ENCODE data around the gene PGAM5.
"Not testable (repeated sequence)": the region's sequence is repeated elsewhere in the genome, so short reads cannot be mapped to it uniquely, and the experiment has no call there.

PGAM5 gene

DNA sequence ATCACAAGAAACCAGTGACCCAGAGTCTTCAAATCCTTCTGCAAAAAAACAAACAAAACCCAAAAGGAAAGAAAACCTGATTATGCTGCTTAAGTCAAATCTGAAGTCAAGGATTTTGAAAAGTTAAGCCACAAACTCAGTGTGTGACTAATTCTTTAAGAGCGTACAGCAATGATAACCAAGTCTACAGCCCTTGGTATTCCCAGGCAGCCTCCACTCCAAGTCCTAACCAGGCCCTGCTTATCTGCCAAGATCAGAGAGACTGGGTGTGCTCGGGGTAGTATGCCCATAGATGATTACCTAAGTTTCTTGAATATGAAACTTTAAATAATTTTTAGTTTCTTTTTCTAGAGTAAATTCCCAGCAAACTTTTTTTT lies 13.1 kb downstream of the PGAM5 start:
- DNase-seq = no peak

- DNase-seq = no peak
Measured at GRCh38 chr12:132724506-132725241, 14.0 kb downstream of the PGAM5 start.

DNA sequence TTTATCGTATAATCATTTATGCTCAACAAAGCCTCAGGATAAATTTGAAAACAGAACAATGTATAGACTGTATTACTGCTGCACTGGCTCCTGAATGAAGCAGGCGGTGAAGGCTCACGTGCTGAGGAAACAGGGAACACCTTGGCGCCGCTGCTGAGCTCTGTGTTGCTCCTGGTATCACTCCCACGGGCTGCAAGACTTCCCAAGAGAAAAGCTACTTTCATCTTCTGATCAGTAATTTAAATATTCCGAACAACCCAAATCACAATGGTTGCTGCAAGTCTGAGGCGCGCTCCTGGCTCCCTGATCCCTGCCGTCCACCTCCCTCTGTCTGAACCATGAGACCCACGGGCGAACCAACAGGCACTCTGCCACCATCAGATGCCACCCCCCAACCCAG lies 15.7 kb downstream of the PGAM5 start:
- no peak for DNase-seq

- no peak for DNase-seq
Measured at GRCh38 chr12:132727091-132727794, 16.6 kb downstream of the PGAM5 start.

DNA sequence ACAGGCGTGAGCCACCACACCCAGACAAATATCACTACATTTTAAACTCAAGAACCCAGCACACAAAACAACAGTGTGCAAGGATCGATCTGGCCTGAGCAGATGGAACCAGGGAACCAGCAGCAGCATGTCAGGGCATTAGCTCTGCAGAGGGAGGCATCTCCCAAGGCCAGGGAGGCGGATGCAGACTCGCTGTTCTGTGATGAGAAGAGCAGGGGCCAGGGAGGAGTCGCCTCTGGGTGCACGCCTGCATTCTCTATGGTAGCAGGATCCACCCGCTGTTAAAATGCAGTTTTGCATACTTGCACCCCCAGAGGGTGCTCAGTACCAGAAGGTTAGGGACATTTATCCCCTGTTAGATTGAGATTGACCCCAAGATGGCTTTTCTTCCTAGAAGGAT lies 17.9 kb downstream of the PGAM5 start:
- no peak for DNase-seq

DNA sequence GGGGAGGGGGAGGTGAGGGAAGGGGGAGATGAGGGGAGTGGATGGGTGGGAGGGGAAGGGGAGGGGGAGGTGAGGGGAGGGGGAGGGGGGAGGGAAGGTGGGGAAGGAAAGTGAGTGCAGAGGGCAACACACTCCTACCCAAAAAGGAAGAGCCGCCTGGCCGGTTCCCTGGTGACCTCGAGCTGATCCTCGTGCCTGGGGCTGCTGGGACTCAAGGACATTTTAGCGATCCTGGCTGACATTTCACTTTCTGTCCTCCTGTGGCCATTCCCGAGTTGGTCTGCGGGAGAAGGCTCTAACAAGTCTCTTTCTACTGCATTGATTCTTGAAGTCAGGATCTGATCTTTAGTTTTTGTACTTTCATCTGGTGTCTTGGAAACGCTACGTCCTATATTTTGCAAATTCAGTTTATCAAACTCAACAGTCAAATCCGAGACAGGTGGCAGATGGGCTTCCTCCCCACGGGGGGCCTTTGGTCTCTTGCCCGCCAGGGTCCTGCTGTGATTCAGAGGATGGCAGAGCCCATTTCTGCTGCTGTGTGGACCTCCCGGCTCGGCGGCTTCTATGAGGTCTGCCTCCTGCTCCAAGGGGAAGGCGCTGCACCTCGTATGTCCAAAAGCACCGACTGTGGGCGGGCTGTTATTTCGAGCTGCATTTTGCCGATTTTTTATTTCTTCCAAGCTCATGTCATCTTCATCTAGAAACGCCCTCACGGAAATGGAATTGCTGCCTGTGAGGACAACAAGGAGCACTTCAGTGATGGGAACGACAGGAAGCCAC lies 19.1 kb downstream of the PGAM5 start:
- no peak for DNase-seq

- DNase-seq = no peak
Measured at GRCh38 chr12:132730353-132730752, 19.7 kb downstream of the PGAM5 start.

GRCh38 chr12:132731574-132731973 lies 20.9 kb downstream of the PGAM5 start:
- DNase-seq = no peak

- DNase-seq = no peak
Measured at GRCh38 chr12:132734206-132734605, 23.6 kb downstream of the PGAM5 start.

DNA sequence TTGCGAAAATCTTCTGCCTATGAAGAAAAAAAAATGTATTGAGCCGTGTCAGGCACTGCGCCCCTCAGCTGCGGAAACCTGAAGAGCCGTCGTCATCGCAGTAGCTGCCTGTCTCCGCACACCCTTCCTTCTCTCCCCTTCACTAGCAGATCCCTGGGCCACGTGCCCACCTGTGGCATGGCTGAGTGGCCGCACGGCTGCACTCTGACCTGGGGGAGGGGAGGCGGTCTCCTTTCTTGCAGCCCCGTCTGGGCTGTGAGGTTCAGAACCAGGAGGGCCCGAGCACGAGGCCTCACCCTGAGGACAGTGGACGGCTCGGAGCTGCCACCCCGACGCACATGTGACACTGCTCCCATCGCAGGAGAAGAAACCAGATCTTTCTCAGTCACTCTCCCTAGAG lies 24.9 kb downstream of the PGAM5 start:
- DNase-seq = no peak

- no peak for DNase-seq
Measured at GRCh38 chr12:132736378-132736777, 25.7 kb downstream of the PGAM5 start.

- DNase-seq = no peak
Measured at GRCh38 chr12:132736913-132737312, 26.3 kb downstream of the PGAM5 start.

- DNase-seq = no peak
Measured at GRCh38 chr12:132739600-132740312, 29.1 kb downstream of the PGAM5 start.

- no peak for DNase-seq
Measured at GRCh38 chr12:132740313-132740646, 29.6 kb downstream of the PGAM5 start.

- DNase-seq = no peak
Measured at GRCh38 chr12:132740652-132741051, 30.0 kb downstream of the PGAM5 start.

DNA sequence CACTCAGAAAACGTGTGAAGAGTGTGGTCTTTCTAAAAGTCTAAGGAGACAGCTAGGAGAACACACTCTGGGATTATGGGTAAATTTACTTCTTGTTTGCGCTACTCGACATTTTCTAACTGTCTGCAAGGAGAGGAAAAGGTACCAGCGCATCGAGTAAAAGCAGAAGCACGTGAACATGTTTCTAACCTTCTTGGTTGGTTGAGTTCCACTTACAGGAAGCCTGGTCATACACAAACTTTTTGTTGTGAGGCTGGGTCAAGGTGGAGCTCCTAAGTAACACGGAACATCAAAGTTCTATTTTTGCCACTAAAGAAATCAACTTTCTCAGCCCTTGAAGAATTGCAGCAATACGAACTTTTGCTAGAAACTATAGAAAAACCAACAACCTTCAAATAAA lies 31.0 kb downstream of the PGAM5 start:
- no peak for DNase-seq

- no peak for DNase-seq
Measured at GRCh38 chr12:132743831-132744230, 33.2 kb downstream of the PGAM5 start.

- no peak for DNase-seq
Measured at GRCh38 chr12:132746613-132747012, 36.0 kb downstream of the PGAM5 start.

DNA sequence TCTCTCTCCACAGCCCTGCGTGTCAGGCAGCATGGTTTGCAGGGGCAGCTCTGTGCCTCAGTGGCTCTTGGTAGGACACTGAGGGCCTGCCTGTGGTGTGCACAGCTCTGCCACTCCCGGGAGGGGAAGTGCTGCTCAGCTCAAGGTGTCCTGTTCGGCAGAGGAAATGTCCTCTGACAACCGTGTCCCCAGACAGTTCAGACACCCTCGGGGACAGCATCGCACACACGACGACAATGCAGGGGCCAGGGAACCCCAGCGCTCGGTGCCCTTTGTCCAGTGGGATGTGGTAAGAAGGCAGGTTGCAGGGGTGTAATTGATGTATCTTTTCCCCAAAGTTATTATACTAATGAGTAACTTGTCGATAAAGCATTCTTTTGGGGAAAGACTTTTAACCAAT lies 36.8 kb downstream of the PGAM5 start:
- DNase-seq = no peak

DNA sequence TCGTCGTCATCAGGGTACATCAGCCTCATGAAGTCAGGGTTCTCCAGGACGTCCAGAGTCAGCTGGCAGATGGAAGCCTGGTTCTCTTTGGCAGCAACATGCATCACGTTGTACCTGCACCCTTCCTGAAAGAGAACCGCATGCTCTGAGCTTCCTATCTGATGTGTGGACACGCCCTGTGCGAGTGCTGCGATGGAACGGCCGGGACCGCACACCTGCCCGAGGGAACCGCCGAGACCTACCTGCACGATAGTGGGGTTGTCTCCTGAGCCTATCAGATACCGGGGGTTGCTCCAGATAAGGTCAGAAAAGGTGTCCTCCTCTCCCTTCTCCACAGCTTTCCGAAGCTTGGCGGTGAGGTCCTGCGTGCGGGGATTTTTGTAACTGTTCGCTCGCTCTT lies 37.3 kb downstream of the PGAM5 start:
- DNase-seq = no peak

DNA sequence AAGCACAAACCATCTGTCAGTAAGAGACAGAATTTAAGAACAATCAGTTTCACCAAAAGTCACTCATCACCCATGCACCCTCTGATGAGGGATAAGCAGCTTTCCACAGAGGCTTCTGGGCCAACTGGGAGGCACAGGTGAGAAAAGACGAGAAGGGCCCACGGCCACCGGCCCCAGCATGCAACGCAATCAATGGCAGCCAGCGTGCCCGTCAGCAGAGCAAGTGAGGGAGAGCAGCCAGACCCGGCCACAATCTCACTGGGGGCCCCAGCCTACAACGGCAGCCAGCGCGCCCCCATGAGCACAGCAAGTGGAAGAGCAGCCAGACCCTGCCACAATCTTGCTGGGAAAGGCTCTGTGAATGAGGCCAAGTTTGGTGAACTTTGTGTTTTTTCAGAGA lies 37.7 kb downstream of the PGAM5 start:
- no peak for DNase-seq

GRCh38 chr12:132753670-132754069 lies 43.0 kb downstream of the PGAM5 start:
- DNase-seq = not testable (repeated sequence)

- DNase-seq = no peak
Measured at GRCh38 chr12:132754160-132754932, 43.7 kb downstream of the PGAM5 start.

All from CD4-positive, alpha-beta T cell treated with Interleukin-15 for 1 hour (primary cell).